GM23248 (cell line): ENCODE data around the gene EPS8. TPM values are rescaled to one million over a fixed set of nuclear protein-coding genes. Genes with fewer than 3 reads are reported as not detected.
A peak's percentile ranks its signal among the peaks of the same experiment; 100 is the strongest.

Experiments used
- DNase-seq: peaks from one replicate; pipeline ENCODE4 v3.0.0-alpha.2; 2015
- H2AFZ ChIP-seq: fragments of 200-600 bp; sonication (generic); 2 replicates; pipeline ENCODE4 v1.6.1; 2016; ENCODE audit warnings: antibody characterized with exemption
- H3F3A ChIP-seq: fragments of 200-600 bp; sonication (generic); 2 replicates; pipeline ENCODE4 v1.6.1; 2016; ENCODE audit warnings: mild to moderate bottlenecking, antibody characterized with exemption, mixed run types; ENCODE audit not compliant: insufficient read depth
- H3K27ac ChIP-seq: fragments of 200-600 bp; sonication (generic); 2 replicates; pipeline ENCODE4 v1.5.1; 2016; ENCODE audit warnings: mild to moderate bottlenecking
- H3K27me3 ChIP-seq: fragments of 200-600 bp; sonication (generic); replicated peaks from 2 replicates; pipeline ENCODE4 v1.6.1; 2016; ENCODE audit warnings: mild to moderate bottlenecking; ENCODE audit not compliant: insufficient read depth
- H3K36me3 ChIP-seq: fragments of 200-600 bp; sonication (generic); 2 replicates; pipeline ENCODE4 v1.6.1; 2016; ENCODE audit warnings: low read depth, mild to moderate bottlenecking
- H3K4me1 ChIP-seq: fragments of 200-600 bp; sonication (generic); 2 replicates; pipeline ENCODE4 v1.6.1; 2016; ENCODE audit warnings: mild to moderate bottlenecking; ENCODE audit not compliant: insufficient read depth
- H3K4me2 ChIP-seq: fragments of 200-600 bp; sonication (generic); one replicate; pipeline ENCODE4 v1.6.1; 2016; ENCODE audit warnings: mild to moderate bottlenecking; ENCODE audit not compliant: unreplicated experiment
- H3K4me3 ChIP-seq: fragments of 200-600 bp; sonication (generic); 2 replicates; pipeline ENCODE4 v1.5.1; 2016; ENCODE audit warnings: mild to moderate bottlenecking
- H3K79me2 ChIP-seq: fragments of 200-600 bp; sonication (generic); 2 replicates; pipeline ENCODE4 v1.6.1; 2016; ENCODE audit warnings: mild to moderate bottlenecking; ENCODE audit not compliant: insufficient read depth
- H3K9ac ChIP-seq: fragments of 200-600 bp; sonication (generic); 2 replicates; pipeline ENCODE4 v1.6.1; 2016; ENCODE audit warnings: mild to moderate bottlenecking
- H3K9me2 ChIP-seq: fragments of 200-600 bp; sonication (generic); 2 replicates; pipeline ENCODE4 v1.6.1; 2016; ENCODE audit warnings: mixed run types, mild to moderate bottlenecking, moderate library complexity; ENCODE audit not compliant: insufficient read depth
- H3K9me3 ChIP-seq: fragments of 200-600 bp; sonication (generic); one replicate; pipeline ENCODE4 v1.6.1; 2017; ENCODE audit warnings: low read depth
- H4K20me1 ChIP-seq: fragments of 200-600 bp; sonication (generic); 2 replicates; pipeline ENCODE4 v1.6.0; 2016; ENCODE audit not compliant: insufficient read depth
- EZH2 ChIP-seq: fragments of 200-600 bp; sonication (generic); IDR thresholded peaks from 2 replicates; pipeline ENCODE4 v1.6.1; 2018; ENCODE audit warnings: antibody characterized with exemption, mild to moderate bottlenecking; ENCODE audit not compliant: insufficient read depth, poor library complexity, severe bottlenecking
- EZH2phosphoT487 ChIP-seq: fragments of 200-600 bp; sonication (generic); IDR thresholded peaks from 2 replicates; pipeline ENCODE4 v1.6.1; 2018; ENCODE audit warnings: antibody characterized with exemption, moderate library complexity, mild to moderate bottlenecking, low read depth; ENCODE audit not compliant: insufficient read depth
- WGBS, 2 experiments: methylation state at CpG; one replicate each; pipeline ENCODE4 v1.1.6; 2015 to 2017; ENCODE audit warnings: low lambda C conversion rate in 2 of 2, low coverage in 1 of 2; ENCODE audit errors: missing lambda C conversion rate in 2 of 2; 5-methylcytosine and 5-hydroxymethylcytosine counted together
- in situ Hi-C: fragments of 300-500 bp; cut with MboI; formaldehyde crosslinking; loops from 2 replicates; pipeline ENCODE4 v1.15.0; 2020
- polyA plus RNA-seq: library from polyadenylated mRNA; unstranded; fragments of >200 nt; fragmentation: Nextera tagmentation; extraction: Ambion mirVana; gene quantifications from 2 replicates; pipeline ENCODE4 v1.2.1, GENCODE V29; 2016
- total RNA-seq: library from RNA; depleted of rRNA; stranded (reverse); fragments of >200 nt; shearing (Covaris generic); gene quantifications from 2 replicates; pipeline ENCODE4 v1.2.3, GENCODE V29; 2014

The EPS8 gene
- total and polyA plus RNA-seq, 2 experiments from 2014 or later, result 103 to 107 TPM

DNA sequence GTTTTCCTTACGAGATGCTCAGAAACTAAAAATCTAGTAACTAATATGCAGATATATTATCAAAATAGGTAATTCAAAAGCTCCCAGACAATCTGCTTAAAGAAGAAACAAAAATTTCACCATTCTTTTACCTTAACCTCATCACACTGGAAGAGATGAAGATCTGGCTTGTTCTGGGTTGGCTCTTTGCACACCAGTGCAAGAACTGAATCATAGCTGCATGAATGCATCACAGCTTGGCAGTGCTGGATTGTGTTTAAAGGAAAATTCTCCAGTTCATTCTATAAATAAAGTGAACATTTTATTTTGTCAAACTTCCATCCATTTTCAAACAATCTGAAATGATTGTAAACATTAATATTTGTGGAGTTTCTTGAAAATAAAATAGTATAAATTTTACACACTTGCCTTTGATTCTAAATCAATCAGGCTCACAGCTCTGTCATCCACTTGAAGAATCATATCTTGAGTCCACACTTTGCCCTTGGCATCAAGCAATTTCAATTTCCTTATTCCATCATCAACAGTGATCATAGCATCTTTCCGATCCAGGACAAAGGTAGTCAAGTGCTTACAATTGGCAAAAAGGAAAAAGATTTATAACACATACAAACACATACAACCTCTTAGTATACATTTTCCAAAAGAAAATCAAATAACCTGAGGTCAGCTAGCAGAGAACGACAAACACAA lies 119.8 kb downstream of the EPS8 start:
- Histone ChIP-seq H3K4me3 (no peak overlapping the region), H3K9me3 (no peaks in the 10 kb centered on the region), H3K27ac (peak overlapping the region; percentile 44), H3K27me3 (no peaks in the 10 kb centered on the region), H3K79me2 (peaks cover 93% of the 10 kb centered on the region), H3K9ac (no peak overlapping the region), H3F3A (peaks cover 10% of the 10 kb centered on the region; the same call in 1 of the 2 replicates), H3K4me2 (peak overlapping the region; percentile 41), H3K9me2 (no peaks in the 10 kb centered on the region), H3K4me1 (peaks cover 16% of the 10 kb centered on the region), H2AFZ (no peak overlapping the region), H4K20me1 (no peaks in the 10 kb centered on the region), H3K36me3 (peaks cover 20% of the 10 kb centered on the region; the same call in 1 of the 2 replicates)
- peak; percentile 76 for DNase-seq
- TF ChIP-seq EZH2 (no peak), EZH2phosphoT487 (no peak)
- in situ Hi-C loops, result no loop called here
- WGBS, 2 experiments, result 96 to 99% methylated on average over 3 of the region's 3 CpGs

DNA sequence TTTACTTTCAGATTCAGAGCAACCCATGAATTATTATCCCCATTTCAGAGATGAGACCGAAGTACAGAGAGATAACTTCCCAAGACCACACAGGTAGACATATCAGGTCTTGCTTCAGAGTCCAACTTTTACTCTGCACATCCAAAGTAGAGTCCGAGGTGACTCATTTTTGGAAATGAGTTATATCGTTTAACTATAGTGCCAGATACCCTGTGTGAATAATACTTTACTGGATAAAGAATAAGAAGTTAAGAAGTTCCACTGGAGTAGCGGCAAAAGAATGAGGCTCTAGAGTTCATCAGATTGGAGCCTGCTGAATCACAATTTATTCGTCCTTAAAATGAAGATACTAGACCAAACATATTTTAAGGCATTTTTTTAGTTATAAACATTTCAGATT lies 124.7 kb downstream of the EPS8 start:
- no peaks in the 10 kb centered on the region for H3K9me2 ChIP-seq
- no peak overlapping the region for H3K4me3 ChIP-seq
- peaks cover 76% of the 10 kb centered on the region for H3K79me2 ChIP-seq
- TF ChIP-seq EZH2phosphoT487, result no peak
- TF ChIP-seq EZH2, result no peak
- no peaks in the 10 kb centered on the region for H3K27me3 ChIP-seq
- no peak overlapping the region for H3K27ac ChIP-seq
- no peak overlapping the region for H3K9ac ChIP-seq
- H3K36me3 ChIP-seq, result peaks cover 40% of the 10 kb centered on the region
- H3K4me1 ChIP-seq, result peaks cover 37% of the 10 kb centered on the region
- H4K20me1 ChIP-seq, result no peaks in the 10 kb centered on the region
- peaks cover 35% of the 10 kb centered on the region for H3F3A ChIP-seq
- no peak overlapping the region for H3K4me2 ChIP-seq
- DNase-seq, result peak; percentile 51
- in situ Hi-C loops, result no loop called here
- no peaks in the 10 kb centered on the region for H3K9me3 ChIP-seq
- no peak overlapping the region for H2AFZ ChIP-seq
- 86 to 87% methylated on average over 5 of the region's 5 CpGs for WGBS, 2 experiments

DNA sequence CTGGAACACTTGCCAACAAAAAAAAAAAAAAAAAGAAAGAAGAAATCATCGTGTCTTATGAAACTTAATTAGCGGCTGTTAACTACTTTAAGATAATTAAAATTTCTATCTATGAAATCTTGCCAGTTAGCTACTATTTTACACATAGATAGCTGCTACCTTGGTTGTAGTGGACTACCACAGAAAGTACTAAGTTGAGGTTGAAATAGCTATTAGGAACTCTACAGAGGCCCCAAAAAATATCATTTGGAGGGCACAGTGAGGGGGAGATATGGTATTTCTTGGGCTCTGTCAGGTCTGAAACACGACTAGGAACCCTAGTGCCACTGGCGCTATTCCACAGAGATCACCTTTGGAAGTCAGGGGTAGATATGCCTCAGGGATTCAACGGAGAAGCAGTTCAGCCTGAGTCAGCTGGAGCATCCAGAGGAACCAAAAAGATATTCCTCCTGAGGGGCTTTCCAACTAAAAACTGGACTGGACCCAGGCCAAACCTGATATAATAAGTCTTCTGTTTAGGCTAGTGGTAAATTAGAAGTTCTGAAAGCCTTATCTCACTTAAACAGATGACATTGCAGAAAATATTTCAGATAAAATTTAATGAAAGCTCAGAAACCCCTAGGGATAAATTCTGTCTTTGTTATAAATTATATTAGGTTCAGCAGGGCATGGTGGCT lies 126.1 kb downstream of the EPS8 start:
- peaks cover 45% of the 10 kb centered on the region for H3K36me3 ChIP-seq
- H2AFZ ChIP-seq, result no peak overlapping the region
- no peak for TF ChIP-seq EZH2phosphoT487
- TF ChIP-seq EZH2, result no peak
- peak overlapping the region; percentile 36 for H3K4me2 ChIP-seq
- H3K4me1 ChIP-seq, result peaks cover 25% of the 10 kb centered on the region
- no peaks in the 10 kb centered on the region for H3K9me3 ChIP-seq
- H3K9ac ChIP-seq, result peak overlapping the region; percentile 9; the same call in 1 of the 2 replicates
- H3K27ac ChIP-seq, result peak overlapping the region; percentile 85
- WGBS, 2 experiments, result 65 to 67% methylated on average over 5 of the region's 5 CpGs
- H3K4me3 ChIP-seq, result no peak overlapping the region
- H3K27me3 ChIP-seq, result no peaks in the 10 kb centered on the region
- no peaks in the 10 kb centered on the region for H4K20me1 ChIP-seq
- in situ Hi-C loops, result no loop called here
- no peaks in the 10 kb centered on the region for H3K9me2 ChIP-seq
- DNase-seq, result no peak
- peaks cover 73% of the 10 kb centered on the region for H3K79me2 ChIP-seq
- H3F3A ChIP-seq, result peaks cover 29% of the 10 kb centered on the region

DNA sequence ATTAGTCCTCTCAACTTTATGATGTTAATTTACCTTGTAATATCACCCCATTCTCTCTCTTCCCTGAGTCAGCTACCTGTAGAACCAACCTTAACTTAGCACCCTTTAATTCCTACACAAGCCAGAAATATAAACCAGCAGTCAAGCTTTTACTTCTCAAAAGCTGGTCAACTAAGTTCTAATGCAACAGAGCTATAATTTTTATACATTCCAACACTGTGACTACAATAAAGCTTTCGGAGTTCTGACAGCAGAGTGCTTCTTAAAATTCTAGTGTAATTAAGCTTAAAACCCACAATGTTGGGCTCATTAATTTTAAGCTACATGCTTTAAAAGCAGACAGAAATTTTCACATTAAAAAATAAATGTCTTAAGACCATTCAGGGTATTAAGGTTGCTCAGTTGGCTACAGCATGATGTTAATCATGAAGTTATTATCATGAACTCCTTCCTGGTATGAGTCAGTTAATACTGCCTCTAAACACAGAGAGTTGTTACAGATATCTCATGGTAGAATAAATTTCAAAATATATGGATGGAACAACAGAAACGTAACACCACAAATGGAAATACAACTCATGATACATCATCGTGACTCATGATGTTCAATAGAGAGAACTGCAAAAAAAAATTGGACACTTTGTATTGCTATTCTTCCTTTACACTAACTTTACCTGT lies 126.7 kb downstream of the EPS8 start:
- H3K36me3 ChIP-seq, result peaks cover 52% of the 10 kb centered on the region
- peaks cover 25% of the 10 kb centered on the region for H3K4me1 ChIP-seq
- peaks cover 70% of the 10 kb centered on the region for H3K79me2 ChIP-seq
- in situ Hi-C loops, result no loop called here
- peak; percentile 94 for DNase-seq
- no peak for TF ChIP-seq EZH2phosphoT487
- no peak for TF ChIP-seq EZH2
- no peaks in the 10 kb centered on the region for H4K20me1 ChIP-seq
- H3K4me2 ChIP-seq, result peak overlapping the region; percentile 76
- H3K27me3 ChIP-seq, result no peaks in the 10 kb centered on the region
- no peaks in the 10 kb centered on the region for H3K9me2 ChIP-seq
- peak overlapping the region; percentile 46 for H3K9ac ChIP-seq
- H3K27ac ChIP-seq, result peak overlapping the region; percentile 85
- no peaks in the 10 kb centered on the region for H3K9me3 ChIP-seq
- H2AFZ ChIP-seq, result 0 out of 2 replicates have a peak overlapping the region, but pooled peaks have one; percentile 20
- 3 to 4% methylated on average over 3 of the region's 3 CpGs for WGBS, 2 experiments
- H3F3A ChIP-seq, result peaks cover 29% of the 10 kb centered on the region
- peak overlapping the region; percentile 49 for H3K4me3 ChIP-seq
